Upper lobe of left lung (tissue), 4 donors: ENCODE results near the gene TRAPPC6A.

Source experiments
- POLR2A ChIP-seq, 4 donors: fragments of 450-650 bp; IDR thresholded peaks; one replicate each; pipeline ENCODE4 v1.5.1; 2016 to 2017; ENCODE audit warnings: antibody characterized with exemption in 4 of 4, mild to moderate bottlenecking in 2 of 4
- POLR2AphosphoS5 ChIP-seq, 2 donors: sonication (generic); formaldehyde crosslinking; IDR thresholded peaks; one replicate each; pipeline ENCODE4 v1.5.1; 2017; ENCODE audit warnings: antibody characterized with exemption in 2 of 2
- TF ChIP-seq, protein P1 (sequence below), 6 experiments: fragments of 450-650 bp in 4 of 6; fragments of 200-600 bp in 2 of 6; sonication (generic) in 2 of 6; IDR thresholded peaks; one replicate each; pipeline ENCODE4 v1.5.1; 2016 to 2019; ENCODE audit warnings: antibody characterized with exemption in 6 of 6

DNA sequence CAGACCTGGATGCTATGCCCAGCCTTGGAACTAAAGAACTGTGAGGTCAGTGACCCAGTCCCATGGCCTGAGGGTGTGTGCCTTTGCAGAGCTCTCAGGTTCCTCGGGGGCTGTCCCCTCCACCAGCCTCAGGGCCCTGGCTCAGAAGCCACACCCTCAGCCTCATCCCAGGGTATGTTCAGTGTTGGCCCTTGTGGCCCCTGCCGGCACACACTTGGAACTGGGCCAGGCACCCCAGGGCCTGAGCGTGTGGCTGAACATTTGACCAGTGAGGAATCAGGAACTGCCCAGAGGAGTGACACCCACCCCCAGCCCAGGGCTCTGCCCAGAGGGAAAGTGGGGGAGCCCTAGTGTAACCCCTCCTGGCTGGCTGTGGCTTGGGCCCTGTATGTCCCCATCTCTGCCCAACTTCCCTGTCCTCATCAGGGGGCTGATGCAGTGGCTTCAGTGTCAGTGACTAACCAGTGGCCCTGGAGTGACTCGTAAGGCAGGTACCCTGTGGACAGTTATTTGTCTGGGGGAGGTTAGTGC lies 27.2 kb downstream of the TRAPPC6A start:
- TF ChIP-seq, protein P1, sequence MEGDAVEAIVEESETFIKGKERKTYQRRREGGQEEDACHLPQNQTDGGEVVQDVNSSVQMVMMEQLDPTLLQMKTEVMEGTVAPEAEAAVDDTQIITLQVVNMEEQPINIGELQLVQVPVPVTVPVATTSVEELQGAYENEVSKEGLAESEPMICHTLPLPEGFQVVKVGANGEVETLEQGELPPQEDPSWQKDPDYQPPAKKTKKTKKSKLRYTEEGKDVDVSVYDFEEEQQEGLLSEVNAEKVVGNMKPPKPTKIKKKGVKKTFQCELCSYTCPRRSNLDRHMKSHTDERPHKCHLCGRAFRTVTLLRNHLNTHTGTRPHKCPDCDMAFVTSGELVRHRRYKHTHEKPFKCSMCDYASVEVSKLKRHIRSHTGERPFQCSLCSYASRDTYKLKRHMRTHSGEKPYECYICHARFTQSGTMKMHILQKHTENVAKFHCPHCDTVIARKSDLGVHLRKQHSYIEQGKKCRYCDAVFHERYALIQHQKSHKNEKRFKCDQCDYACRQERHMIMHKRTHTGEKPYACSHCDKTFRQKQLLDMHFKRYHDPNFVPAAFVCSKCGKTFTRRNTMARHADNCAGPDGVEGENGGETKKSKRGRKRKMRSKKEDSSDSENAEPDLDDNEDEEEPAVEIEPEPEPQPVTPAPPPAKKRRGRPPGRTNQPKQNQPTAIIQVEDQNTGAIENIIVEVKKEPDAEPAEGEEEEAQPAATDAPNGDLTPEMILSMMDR (IDR thresholded peaks at IDR 0.05): no peak
- no peak for TF ChIP-seq POLR2A (IDR thresholded peaks at IDR 0.05)
- no peak for TF ChIP-seq POLR2AphosphoS5 (IDR thresholded peaks at IDR 0.05)
